ENCODE measurements around the gene LCORL.

Gene LCORL

GRCh38 chr4:17921451-17921850 is 100.1 kb downstream of the LCORL start:
- no peak for TF ChIP-seq CEBPB (IDR thresholded peaks at IDR 0.05)
- no peak for TF ChIP-seq EGR1 (IDR thresholded peaks at IDR 0.05)
- no peak for TF ChIP-seq TAF1 (IDR thresholded peaks at IDR 0.05; ENCODE audit: low read depth)
- TF ChIP-seq FOXM1 (IDR thresholded peaks at IDR 0.05; ENCODE audit: borderline replicate concordance, low read depth): no peak
- TF ChIP-seq, protein P1, sequence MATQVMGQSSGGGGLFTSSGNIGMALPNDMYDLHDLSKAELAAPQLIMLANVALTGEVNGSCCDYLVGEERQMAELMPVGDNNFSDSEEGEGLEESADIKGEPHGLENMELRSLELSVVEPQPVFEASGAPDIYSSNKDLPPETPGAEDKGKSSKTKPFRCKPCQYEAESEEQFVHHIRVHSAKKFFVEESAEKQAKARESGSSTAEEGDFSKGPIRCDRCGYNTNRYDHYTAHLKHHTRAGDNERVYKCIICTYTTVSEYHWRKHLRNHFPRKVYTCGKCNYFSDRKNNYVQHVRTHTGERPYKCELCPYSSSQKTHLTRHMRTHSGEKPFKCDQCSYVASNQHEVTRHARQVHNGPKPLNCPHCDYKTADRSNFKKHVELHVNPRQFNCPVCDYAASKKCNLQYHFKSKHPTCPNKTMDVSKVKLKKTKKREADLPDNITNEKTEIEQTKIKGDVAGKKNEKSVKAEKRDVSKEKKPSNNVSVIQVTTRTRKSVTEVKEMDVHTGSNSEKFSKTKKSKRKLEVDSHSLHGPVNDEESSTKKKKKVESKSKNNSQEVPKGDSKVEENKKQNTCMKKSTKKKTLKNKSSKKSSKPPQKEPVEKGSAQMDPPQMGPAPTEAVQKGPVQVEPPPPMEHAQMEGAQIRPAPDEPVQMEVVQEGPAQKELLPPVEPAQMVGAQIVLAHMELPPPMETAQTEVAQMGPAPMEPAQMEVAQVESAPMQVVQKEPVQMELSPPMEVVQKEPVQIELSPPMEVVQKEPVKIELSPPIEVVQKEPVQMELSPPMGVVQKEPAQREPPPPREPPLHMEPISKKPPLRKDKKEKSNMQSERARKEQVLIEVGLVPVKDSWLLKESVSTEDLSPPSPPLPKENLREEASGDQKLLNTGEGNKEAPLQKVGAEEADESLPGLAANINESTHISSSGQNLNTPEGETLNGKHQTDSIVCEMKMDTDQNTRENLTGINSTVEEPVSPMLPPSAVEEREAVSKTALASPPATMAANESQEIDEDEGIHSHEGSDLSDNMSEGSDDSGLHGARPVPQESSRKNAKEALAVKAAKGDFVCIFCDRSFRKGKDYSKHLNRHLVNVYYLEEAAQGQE (IDR thresholded peaks at IDR 0.05; ENCODE audit: low read depth): no peak
- TF ChIP-seq, protein P2, sequence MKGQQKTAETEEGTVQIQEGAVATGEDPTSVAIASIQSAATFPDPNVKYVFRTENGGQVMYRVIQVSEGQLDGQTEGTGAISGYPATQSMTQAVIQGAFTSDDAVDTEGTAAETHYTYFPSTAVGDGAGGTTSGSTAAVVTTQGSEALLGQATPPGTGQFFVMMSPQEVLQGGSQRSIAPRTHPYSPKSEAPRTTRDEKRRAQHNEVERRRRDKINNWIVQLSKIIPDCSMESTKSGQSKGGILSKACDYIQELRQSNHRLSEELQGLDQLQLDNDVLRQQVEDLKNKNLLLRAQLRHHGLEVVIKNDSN (IDR thresholded peaks at IDR 0.05): no peak
- no peak for TF ChIP-seq NFIC (IDR thresholded peaks at IDR 0.05)
- TF ChIP-seq CREB1 (IDR thresholded peaks at IDR 0.05; ENCODE audit: low read depth): no peak
- no peak for TF ChIP-seq RAD21 (IDR thresholded peaks at IDR 0.05; ENCODE audit: low read depth)
- TF ChIP-seq TEAD4 (IDR thresholded peaks at IDR 0.05): no peak
- no peak for TF ChIP-seq TCF12 (IDR thresholded peaks at IDR 0.05; ENCODE audit: low read depth)

- TF ChIP-seq TAF1 (IDR thresholded peaks at IDR 0.05; ENCODE audit: low read depth): no peak
- TF ChIP-seq RAD21 (IDR thresholded peaks at IDR 0.05; ENCODE audit: low read depth): no peak
- no peak for TF ChIP-seq TEAD4 (IDR thresholded peaks at IDR 0.05)
- TF ChIP-seq CEBPB (IDR thresholded peaks at IDR 0.05): no peak
- TF ChIP-seq, protein P1 (IDR thresholded peaks at IDR 0.05; ENCODE audit: low read depth): no peak
- TF ChIP-seq ZBTB7A (IDR thresholded peaks at IDR 0.05; ENCODE audit: low read depth): no peak
- TF ChIP-seq, protein P2 (IDR thresholded peaks at IDR 0.05): no peak
- no peak for TF ChIP-seq YY1 (IDR thresholded peaks at IDR 0.05; ENCODE audit: low read depth)
- no peak for TF ChIP-seq EGR1 (IDR thresholded peaks at IDR 0.05)
- no peak for TF ChIP-seq CREB1 (IDR thresholded peaks at IDR 0.05; ENCODE audit: low read depth)
- no peak for TF ChIP-seq TCF12 (IDR thresholded peaks at IDR 0.05; ENCODE audit: low read depth)
- no peak for TF ChIP-seq EP300 (IDR thresholded peaks at IDR 0.05; ENCODE audit: borderline replicate concordance)
- TF ChIP-seq NFIC (IDR thresholded peaks at IDR 0.05): no peak
- TF ChIP-seq, protein P3, sequence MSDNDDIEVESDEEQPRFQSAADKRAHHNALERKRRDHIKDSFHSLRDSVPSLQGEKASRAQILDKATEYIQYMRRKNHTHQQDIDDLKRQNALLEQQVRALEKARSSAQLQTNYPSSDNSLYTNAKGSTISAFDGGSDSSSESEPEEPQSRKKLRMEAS (IDR thresholded peaks at IDR 0.05): no peak
- TF ChIP-seq FOXM1 (IDR thresholded peaks at IDR 0.05; ENCODE audit: borderline replicate concordance, low read depth): no peak
These were observed 100.9 kb downstream of the LCORL start for GRCh38 chr4:17920681-17921080.

GRCh38 chr4:17915439-17915838 is 106.1 kb downstream of the LCORL start:
- TF ChIP-seq CREB1 (IDR thresholded peaks at IDR 0.05; ENCODE audit: low read depth): no peak
- TF ChIP-seq, protein P1 (IDR thresholded peaks at IDR 0.05; ENCODE audit: low read depth): no peak
- TF ChIP-seq TEAD4 (IDR thresholded peaks at IDR 0.05): no peak
- TF ChIP-seq NFIC (IDR thresholded peaks at IDR 0.05): no peak
- no peak for TF ChIP-seq CEBPB (IDR thresholded peaks at IDR 0.05)
- TF ChIP-seq FOXM1 (IDR thresholded peaks at IDR 0.05; ENCODE audit: borderline replicate concordance, low read depth): no peak
- TF ChIP-seq, protein P3 (IDR thresholded peaks at IDR 0.05): no peak
- TF ChIP-seq ZBTB7A (IDR thresholded peaks at IDR 0.05; ENCODE audit: low read depth): no peak
- TF ChIP-seq RAD21 (IDR thresholded peaks at IDR 0.05; ENCODE audit: low read depth): no peak

- TF ChIP-seq CEBPB (IDR thresholded peaks at IDR 0.05) (no peak), ZBTB7A (IDR thresholded peaks at IDR 0.05; ENCODE audit: low read depth) (no peak), EP300 (IDR thresholded peaks at IDR 0.05; ENCODE audit: borderline replicate concordance) (no peak), TEAD4 (IDR thresholded peaks at IDR 0.05) (no peak), EGR1 (IDR thresholded peaks at IDR 0.05) (no peak), FOXM1 (IDR thresholded peaks at IDR 0.05; ENCODE audit: borderline replicate concordance, low read depth) (no peak), TCF12 (IDR thresholded peaks at IDR 0.05; ENCODE audit: low read depth) (no peak), RAD21 (IDR thresholded peaks at IDR 0.05; ENCODE audit: low read depth) (no peak), NFIC (IDR thresholded peaks at IDR 0.05) (no peak), CREB1 (IDR thresholded peaks at IDR 0.05; ENCODE audit: low read depth) (no peak), YY1 (IDR thresholded peaks at IDR 0.05; ENCODE audit: low read depth) (no peak), TAF1 (IDR thresholded peaks at IDR 0.05; ENCODE audit: low read depth) (no peak)
- TF ChIP-seq, protein P2 (IDR thresholded peaks at IDR 0.05): no peak
- TF ChIP-seq, protein P1 (IDR thresholded peaks at IDR 0.05; ENCODE audit: low read depth): no peak
- TF ChIP-seq, protein P3 (IDR thresholded peaks at IDR 0.05): no peak
These were observed 109.5 kb downstream of the LCORL start for GRCh38 chr4:17912011-17912410.

Measured in Ishikawa (cell line).